Activated CD4-positive, alpha-beta T cell treated with anti-CD3 and anti-CD28 coated beads, Interleukin-2, amount 50 U/mL, for 24 hours (primary cell): ENCODE measurements around the gene ETFB.
A peak's percentile ranks its signal among the peaks of the same experiment; 100 is the strongest.
"Not testable (repeated sequence)": the region's sequence is repeated elsewhere in the genome, so short reads cannot be mapped to it uniquely, and the experiment has no call there.

Experiments
- DNase-seq, 2 donors: peaks; one replicate each; pipeline ENCODE4 v3.0.0-alpha.2; 2020; ENCODE audit warnings: low read depth in 1 of 2, low spot score in 1 of 2

ETFB gene

GRCh38 chr19:51365965-51366388 lies at the start of gene ETFB:
ETFB (minus strand) TSS chr19:51366388; CDS start chr19:51366326, 62 bp downstream.
- no peak for DNase-seq

GRCh38 chr19:51415187-51415586 lies 49.0 kb upstream of the ETFB start:
- no peak for DNase-seq

- no peak for DNase-seq
Measured at GRCh38 chr19:51410950-51411748, 45.0 kb upstream of the ETFB start.

- no peak for DNase-seq
Measured at GRCh38 chr19:51407511-51408131, 41.4 kb upstream of the ETFB start.

GRCh38 chr19:51402117-51402516 lies 35.9 kb upstream of the ETFB start:
- DNase-seq: no peak

GRCh38 chr19:51399936-51400335 lies 33.7 kb upstream of the ETFB start:
- DNase-seq: not testable (repeated sequence)

GRCh38 chr19:51399231-51399630 lies 33.0 kb upstream of the ETFB start:
- no peak for DNase-seq

- no peak for DNase-seq
Measured at GRCh38 chr19:51398096-51398704, 32.0 kb upstream of the ETFB start.

- DNase-seq: not testable (repeated sequence)
Measured at GRCh38 chr19:51397453-51397852, 31.3 kb upstream of the ETFB start.

GRCh38 chr19:51396175-51396574 lies 30.0 kb upstream of the ETFB start:
- no peak for DNase-seq

- peak; percentile 65 to 91 for DNase-seq
Measured at GRCh38 chr19:51394050-51394836, 28.1 kb upstream of the ETFB start.

- DNase-seq: no peak
Measured at GRCh38 chr19:51392701-51393100, 26.5 kb upstream of the ETFB start.

- DNase-seq: no peak
Measured at GRCh38 chr19:51391073-51391611, 25.0 kb upstream of the ETFB start.

- DNase-seq: no peak
Measured at GRCh38 chr19:51389143-51389542, 23.0 kb upstream of the ETFB start.

GRCh38 chr19:51387924-51388389 lies 21.8 kb upstream of the ETFB start, which contains the start of gene LIM2:
LIM2 (minus strand) TSS chr19:51387974; CDS start chr19:51387443, 531 bp downstream.
- DNase-seq: no peak

- DNase-seq: no peak
Measured at GRCh38 chr19:51386882-51387520, 20.8 kb upstream of the ETFB start.

GRCh38 chr19:51382004-51382403 lies 15.8 kb upstream of the ETFB start:
- DNase-seq: no peak

GRCh38 chr19:51380379-51380778 lies 14.2 kb upstream of the ETFB start:
- no peak for DNase-seq

GRCh38 chr19:51377422-51377821 lies 11.2 kb upstream of the ETFB start:
- DNase-seq: no peak

GRCh38 chr19:51375504-51376221 lies 9.5 kb upstream of the ETFB start:
- peak in 1 of 2 donors; percentile 52 for DNase-seq
